ENCODE measurements around the gene MPP7.
A peak's percentile ranks its signal among the peaks of the same experiment; 100 is the strongest.

MPP7 gene
- long read RNA-seq, partial matches to known transcripts = 0 of 1 reads
- long read RNA-seq, other reads (novel, unspliced or antisense) = 1 of 1 reads

- peaks cover 3% of the 10 kb centered on the region for H3K27me3 ChIP-seq (ENCODE audit: insufficient read depth, poor library complexity, severe bottlenecking)
- DNase-seq (ENCODE audit: low read depth in 1 of 2, low spot score in 1 of 2) = peak; percentile 86 to 95
- TF ChIP-seq CTCF (IDR thresholded peaks at IDR 0.05; ENCODE audit: insufficient read depth, low read length) (no peak), REST (IDR thresholded peaks at IDR 0.05; ENCODE audit: insufficient replicate concordance, low read depth) (no peak)
- H3K27ac ChIP-seq (replicated peaks) = no peak within 1 kb of the TSS
- H3K4me3 ChIP-seq (replicated peaks; ENCODE audit: insufficient read depth, low read length) = peak within 1 kb of the TSS; percentile 54
Measured at GRCh38 chr10:28302638-28303488, at the start of gene MPP7. Gene MPP7, minus strand, starts transcription at chr10:28303064. Its CDS starts 64,460 bp downstream, at chr10:28238604.

DNA sequence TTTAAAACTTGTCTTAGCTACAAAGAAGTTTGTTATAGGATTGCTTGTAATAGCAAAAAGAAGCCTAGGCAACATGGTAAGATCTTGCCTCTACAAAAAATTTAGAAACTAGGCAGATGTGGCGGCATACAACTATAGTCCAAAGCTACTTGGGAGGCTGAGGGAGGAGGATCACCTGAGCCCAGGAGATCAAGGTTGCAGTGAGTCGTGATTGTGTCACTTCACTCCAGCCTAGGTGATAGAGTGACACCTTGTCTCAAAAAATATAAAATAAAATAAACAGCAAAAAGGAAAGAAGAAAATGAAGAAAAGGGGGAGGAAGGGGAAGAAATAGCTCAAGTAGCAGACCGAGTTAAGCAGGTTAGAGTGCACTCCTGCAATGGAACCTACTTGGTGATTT lies 47.0 kb upstream of the MPP7 start:
- no peaks in the 10 kb centered on the region for H3K27me3 ChIP-seq (ENCODE audit: insufficient read depth, poor library complexity, severe bottlenecking)
- TF ChIP-seq POLR2AphosphoS5 (IDR thresholded peaks at IDR 0.05; ENCODE audit: low read depth) = no peak
- TF ChIP-seq SPI1 (IDR thresholded peaks at IDR 0.05; ENCODE audit: borderline replicate concordance, low read depth) = no peak
- no peak for TF ChIP-seq CTCF (IDR thresholded peaks at IDR 0.05; ENCODE audit: insufficient read depth, low read length)
- TF ChIP-seq REST (IDR thresholded peaks at IDR 0.05; ENCODE audit: insufficient replicate concordance, low read depth) = no peak
- TF ChIP-seq GABPA (IDR thresholded peaks at IDR 0.05; ENCODE audit: low read depth) = no peak

GRCh38 chr10:28343987-28344895 lies 41.4 kb upstream of the MPP7 start:
- H3K27ac ChIP-seq (replicated peaks) = no peak overlapping the region
- no peaks in the 10 kb centered on the region for H3K27me3 ChIP-seq (ENCODE audit: insufficient read depth, poor library complexity, severe bottlenecking)
- DNase-seq (ENCODE audit: low read depth in 1 of 2, low spot score in 1 of 2) = no peak
- H3K4me3 ChIP-seq (replicated peaks; ENCODE audit: insufficient read depth, low read length) = no peak overlapping the region
- TF ChIP-seq POLR2AphosphoS5 (IDR thresholded peaks at IDR 0.05; ENCODE audit: low read depth) (no peak), REST (IDR thresholded peaks at IDR 0.05; ENCODE audit: insufficient replicate concordance, low read depth) (no peak), GABPA (IDR thresholded peaks at IDR 0.05; ENCODE audit: low read depth) (no peak), CTCF (IDR thresholded peaks at IDR 0.05; ENCODE audit: insufficient read depth, low read length) (no peak), SPI1 (IDR thresholded peaks at IDR 0.05; ENCODE audit: borderline replicate concordance, low read depth) (no peak)

More for the DNA sequence above, 47.0 kb upstream of the MPP7 start:
- H3K4me3 ChIP-seq (replicated peaks; ENCODE audit: insufficient read depth, low read length) = no peak overlapping the region
- no peak overlapping the region for H3K27ac ChIP-seq (replicated peaks)
- DNase-seq (ENCODE audit: low read depth in 1 of 2, low spot score in 1 of 2) = no peak

Measured in HL-60 (cell line).